Neural crest cell (in vitro differentiated cells): ENCODE results near the gene ZNF785. TPM values are rescaled to one million over a fixed set of nuclear protein-coding genes. Genes with fewer than 3 reads are reported as not detected.
A peak's percentile ranks its signal among the peaks of the same experiment; 100 is the strongest.

Source experiments
- DNase-seq: peaks from one replicate; pipeline ENCODE4 v3.0.0; 2021; ENCODE audit warnings: low read depth, mixed read lengths, low spot score
- H3K27ac Mint-ChIP-seq: one replicate; pipeline ENCODE4 v1.8.0; 2021; ENCODE audit warnings: mild to moderate bottlenecking, mixed read lengths; ENCODE audit not compliant: unreplicated experiment
- H3K27me3 Mint-ChIP-seq: 2 replicates; pipeline ENCODE4 v1.8.0; 2021; ENCODE audit warnings: low read depth, mild to moderate bottlenecking, mixed read lengths
- H3K36me3 Mint-ChIP-seq: 2 replicates; pipeline ENCODE4 v1.8.0; 2021; ENCODE audit warnings: low read depth, mild to moderate bottlenecking, mixed read lengths
- H3K4me1 Mint-ChIP-seq: 2 replicates; pipeline ENCODE4 v1.8.0; 2021; ENCODE audit warnings: mixed read lengths
- H3K4me3 Mint-ChIP-seq: one replicate; pipeline ENCODE4 v1.8.0; 2021; ENCODE audit warnings: mild to moderate bottlenecking, mixed read lengths
- H3K9me3 Mint-ChIP-seq: 2 replicates; pipeline ENCODE4 v1.8.0; 2021; ENCODE audit warnings: mixed read lengths
- total RNA-seq: library from RNA; stranded (reverse); gene quantifications from 2 replicates; pipeline ENCODE4 v1.2.1, GENCODE V29; 2021
- TF ChIP-seq, protein P1 (sequence below): fragments of 200-600 bp; sonication (generic); conservative IDR thresholded peaks from 2 replicates; pipeline ENCODE4 v1.5.0; 2021; ENCODE audit warnings: antibody characterized with exemption, mild to moderate bottlenecking

The ZNF785 gene
- total RNA-seq, 1 donor from 2014 or later: 38.3 TPM

DNA sequence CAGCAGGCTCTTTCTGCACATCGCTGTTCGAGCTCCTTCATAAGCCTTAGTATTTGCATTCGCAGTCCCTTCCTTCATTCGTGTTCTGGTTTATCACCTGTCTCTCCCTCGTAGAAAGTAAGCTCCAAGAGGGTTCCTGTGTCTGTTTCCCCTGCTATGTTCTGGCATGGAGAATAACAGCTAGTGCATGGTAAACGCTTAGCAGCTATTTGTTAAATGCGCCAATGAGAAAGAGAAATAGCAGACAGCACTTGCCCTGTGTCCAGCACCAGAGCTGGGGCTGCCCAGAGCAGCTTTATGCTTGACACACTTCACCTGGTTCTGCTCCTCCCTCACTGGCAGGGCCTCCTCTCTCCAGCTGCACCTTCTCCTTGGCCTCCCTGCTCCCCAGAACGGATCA lies 19.5 kb downstream of the ZNF785 start:
- peaks cover 15% of the 10 kb centered on the region for H3K4me1 Mint-ChIP-seq
- no peaks in the 10 kb centered on the region for H3K9me3 Mint-ChIP-seq
- H3K27me3 Mint-ChIP-seq: no peaks in the 10 kb centered on the region
- H3K4me3 Mint-ChIP-seq: peak overlapping the region; percentile 65
- DNase-seq: no peak
- H3K27ac Mint-ChIP-seq: peak overlapping the region; percentile 20
- TF ChIP-seq, protein P1, sequence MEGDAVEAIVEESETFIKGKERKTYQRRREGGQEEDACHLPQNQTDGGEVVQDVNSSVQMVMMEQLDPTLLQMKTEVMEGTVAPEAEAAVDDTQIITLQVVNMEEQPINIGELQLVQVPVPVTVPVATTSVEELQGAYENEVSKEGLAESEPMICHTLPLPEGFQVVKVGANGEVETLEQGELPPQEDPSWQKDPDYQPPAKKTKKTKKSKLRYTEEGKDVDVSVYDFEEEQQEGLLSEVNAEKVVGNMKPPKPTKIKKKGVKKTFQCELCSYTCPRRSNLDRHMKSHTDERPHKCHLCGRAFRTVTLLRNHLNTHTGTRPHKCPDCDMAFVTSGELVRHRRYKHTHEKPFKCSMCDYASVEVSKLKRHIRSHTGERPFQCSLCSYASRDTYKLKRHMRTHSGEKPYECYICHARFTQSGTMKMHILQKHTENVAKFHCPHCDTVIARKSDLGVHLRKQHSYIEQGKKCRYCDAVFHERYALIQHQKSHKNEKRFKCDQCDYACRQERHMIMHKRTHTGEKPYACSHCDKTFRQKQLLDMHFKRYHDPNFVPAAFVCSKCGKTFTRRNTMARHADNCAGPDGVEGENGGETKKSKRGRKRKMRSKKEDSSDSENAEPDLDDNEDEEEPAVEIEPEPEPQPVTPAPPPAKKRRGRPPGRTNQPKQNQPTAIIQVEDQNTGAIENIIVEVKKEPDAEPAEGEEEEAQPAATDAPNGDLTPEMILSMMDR: no peak
- no peaks in the 10 kb centered on the region for H3K36me3 Mint-ChIP-seq

DNA sequence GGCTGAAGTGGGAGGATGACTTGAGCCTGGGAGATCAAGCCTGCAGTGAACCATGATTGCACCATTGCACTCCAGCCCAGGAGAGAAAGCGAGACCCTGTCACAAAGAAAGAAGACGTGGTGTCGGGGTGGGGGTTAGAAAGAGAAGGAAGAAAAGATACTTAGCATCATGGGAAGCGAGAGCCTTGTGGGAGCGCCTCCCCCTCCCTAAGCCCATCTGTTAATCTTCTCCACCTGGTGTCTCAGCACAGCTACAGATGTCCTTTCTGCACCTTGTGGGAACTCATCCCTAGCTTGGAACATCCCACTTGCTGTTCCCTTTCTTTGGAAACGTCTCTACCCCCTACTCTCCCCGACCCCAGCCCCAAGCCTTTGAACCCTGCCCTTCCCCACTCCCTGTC lies 20.0 kb downstream of the ZNF785 start:
- Mint-ChIP-seq H3K36me3 (no peaks in the 10 kb centered on the region), H3K4me3 (peak overlapping the region; percentile 44), H3K9me3 (no peaks in the 10 kb centered on the region), H3K4me1 (peaks cover 11% of the 10 kb centered on the region), H3K27ac (no peak overlapping the region), H3K27me3 (no peaks in the 10 kb centered on the region)
- TF ChIP-seq, protein P1: no peak
- DNase-seq: no peak

DNA sequence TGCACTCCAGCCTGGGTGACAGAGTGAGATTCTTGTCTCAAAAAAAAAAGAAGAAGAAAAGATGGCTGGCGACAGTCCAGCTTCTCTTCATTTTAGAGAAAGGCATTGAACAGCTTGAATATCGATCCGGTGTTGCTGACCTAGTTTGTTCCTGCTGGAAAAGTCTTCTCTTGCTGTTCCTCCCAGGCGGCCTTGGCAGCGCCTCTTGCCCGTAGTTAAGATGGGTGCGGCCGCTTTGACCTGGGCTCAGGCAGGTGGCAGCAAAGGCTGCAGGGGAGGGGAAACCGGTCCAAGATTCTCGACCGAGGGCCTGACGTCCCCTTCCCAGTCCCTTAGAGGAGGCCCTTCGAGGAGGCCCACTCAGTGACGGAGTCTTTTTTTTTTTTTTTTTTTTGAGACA lies 23.5 kb downstream of the ZNF785 start:
- peaks cover 26% of the 10 kb centered on the region for H3K4me1 Mint-ChIP-seq

DNA sequence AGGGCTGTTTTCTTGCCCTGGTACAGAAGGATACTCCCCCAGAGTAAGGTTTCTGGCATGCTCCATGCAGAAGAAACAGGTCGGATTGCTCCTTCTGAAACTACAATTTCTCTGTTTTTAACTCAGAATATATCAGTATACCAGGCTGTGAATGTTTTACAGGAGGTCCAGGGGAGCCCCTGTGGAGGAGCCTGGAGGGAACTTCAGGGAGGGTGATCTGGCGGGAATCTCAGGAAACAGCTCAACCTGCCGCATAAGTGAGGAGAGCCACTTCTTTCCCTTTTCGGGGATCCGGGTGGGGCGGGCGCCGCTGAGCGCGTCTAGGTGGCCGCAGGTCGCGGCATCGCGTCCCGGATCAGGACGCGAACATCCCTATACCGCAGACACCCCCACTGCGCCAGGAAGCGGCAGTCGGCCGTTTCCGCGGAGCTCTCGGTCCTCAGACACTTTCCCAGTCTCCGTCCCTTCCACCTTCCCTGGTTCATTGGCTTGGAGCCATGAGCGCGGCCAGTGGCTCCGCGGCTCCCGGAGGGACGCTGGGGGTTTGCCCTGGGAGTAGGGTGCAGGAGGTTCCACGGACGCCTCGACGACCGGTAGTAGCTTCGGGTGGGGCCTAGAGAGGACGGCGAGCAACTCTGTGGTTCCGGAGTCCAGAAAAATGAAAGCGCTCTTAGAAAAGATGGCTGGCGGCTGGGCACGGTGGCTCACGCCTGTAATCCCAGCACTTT lies 24.2 kb downstream of the ZNF785 start:
- H3K9me3 Mint-ChIP-seq: no peaks in the 10 kb centered on the region
- H3K27ac Mint-ChIP-seq: no peak overlapping the region
- H3K4me1 Mint-ChIP-seq: peaks cover 25% of the 10 kb centered on the region
- no peaks in the 10 kb centered on the region for H3K27me3 Mint-ChIP-seq
- DNase-seq: no peak
- H3K4me3 Mint-ChIP-seq: peak overlapping the region; percentile 67
- TF ChIP-seq, protein P1: no peak
- H3K36me3 Mint-ChIP-seq: peaks cover 1% of the 10 kb centered on the region

More for the DNA sequence above, 23.5 kb downstream of the ZNF785 start:
- Mint-ChIP-seq H3K9me3 (no peaks in the 10 kb centered on the region), H3K27ac (no peak overlapping the region), H3K4me3 (no peak overlapping the region), H3K27me3 (no peaks in the 10 kb centered on the region), H3K36me3 (no peaks in the 10 kb centered on the region)
- DNase-seq: no peak
- TF ChIP-seq, protein P1: no peak

GRCh38 chr16:30559690-30560089 lies 25.8 kb downstream of the ZNF785 start:
- TF ChIP-seq, protein P1: no peak
- no peaks in the 10 kb centered on the region for H3K9me3 Mint-ChIP-seq
- H3K27me3 Mint-ChIP-seq: no peaks in the 10 kb centered on the region
- H3K36me3 Mint-ChIP-seq: peaks cover 4% of the 10 kb centered on the region
- peaks cover 24% of the 10 kb centered on the region for H3K4me1 Mint-ChIP-seq
- peak overlapping the region; percentile 6 for H3K27ac Mint-ChIP-seq
- no peak for DNase-seq
- peak overlapping the region; percentile 45 for H3K4me3 Mint-ChIP-seq
